GM06990 (cell line): ENCODE measurements around the gene PSMA7.

Experiments used
- DNase-seq: peaks from one replicate; pipeline ENCODE4 v3.0.0-alpha.2; 2011; ENCODE audit not compliant: insufficient read length; ENCODE audit errors: extremely low read depth
- H3K27me3 ChIP-seq: replicated peaks from 2 replicates; pipeline ENCODE4 v1.6.0; 2011; ENCODE audit warnings: low read length; ENCODE audit not compliant: control insufficient read depth, insufficient read depth
- H3K36me3 ChIP-seq: 2 replicates; pipeline ENCODE4 v1.5.1; 2011; ENCODE audit warnings: low read length; ENCODE audit not compliant: control insufficient read depth, insufficient read depth
- H3K4me3 ChIP-seq: replicated peaks from 2 replicates; pipeline ENCODE4 v1.5.1; 2011; ENCODE audit warnings: low read depth, mild to moderate bottlenecking, control low read depth, low read length
- TF ChIP-seq, protein P1 (sequence below): IDR thresholded peaks from 2 replicates; pipeline ENCODE4 v1.5.1; 2011; ENCODE audit warnings: low read length, control low read depth, mild to moderate bottlenecking, inconsistent platforms; ENCODE audit not compliant: insufficient read depth, poor library complexity, severe bottlenecking

PSMA7 gene

DNA sequence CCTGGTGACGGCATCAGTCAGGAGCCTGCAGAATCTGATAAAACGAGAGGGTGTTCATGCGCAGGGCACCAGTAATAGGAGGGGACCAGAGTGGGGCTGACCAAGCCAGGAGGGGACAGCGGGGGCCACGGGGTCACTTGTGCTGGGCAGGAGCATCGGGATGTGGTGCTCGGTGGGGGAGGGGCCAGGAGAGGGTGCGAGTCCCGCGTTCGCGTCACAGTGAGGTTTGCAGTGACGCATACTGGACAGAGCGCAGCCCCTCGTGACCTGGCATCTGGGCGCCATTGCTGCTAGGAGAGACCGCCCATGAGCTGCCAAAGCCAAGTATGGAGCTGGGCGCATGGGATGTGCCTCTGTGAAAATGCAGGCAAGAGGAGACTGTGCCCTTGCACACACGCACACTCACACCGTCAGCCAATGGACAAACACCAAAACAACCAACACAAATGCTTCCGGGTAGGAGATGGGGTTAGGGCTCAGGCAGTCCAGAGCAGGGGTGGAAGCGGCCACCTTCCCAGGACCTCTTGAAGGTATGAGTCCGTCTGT is 25.8 kb upstream of the PSMA7 start:
- no peaks in the 10 kb centered on the region for H3K27me3 ChIP-seq
- H3K4me3 ChIP-seq = no peak overlapping the region
- TF ChIP-seq, protein P1, sequence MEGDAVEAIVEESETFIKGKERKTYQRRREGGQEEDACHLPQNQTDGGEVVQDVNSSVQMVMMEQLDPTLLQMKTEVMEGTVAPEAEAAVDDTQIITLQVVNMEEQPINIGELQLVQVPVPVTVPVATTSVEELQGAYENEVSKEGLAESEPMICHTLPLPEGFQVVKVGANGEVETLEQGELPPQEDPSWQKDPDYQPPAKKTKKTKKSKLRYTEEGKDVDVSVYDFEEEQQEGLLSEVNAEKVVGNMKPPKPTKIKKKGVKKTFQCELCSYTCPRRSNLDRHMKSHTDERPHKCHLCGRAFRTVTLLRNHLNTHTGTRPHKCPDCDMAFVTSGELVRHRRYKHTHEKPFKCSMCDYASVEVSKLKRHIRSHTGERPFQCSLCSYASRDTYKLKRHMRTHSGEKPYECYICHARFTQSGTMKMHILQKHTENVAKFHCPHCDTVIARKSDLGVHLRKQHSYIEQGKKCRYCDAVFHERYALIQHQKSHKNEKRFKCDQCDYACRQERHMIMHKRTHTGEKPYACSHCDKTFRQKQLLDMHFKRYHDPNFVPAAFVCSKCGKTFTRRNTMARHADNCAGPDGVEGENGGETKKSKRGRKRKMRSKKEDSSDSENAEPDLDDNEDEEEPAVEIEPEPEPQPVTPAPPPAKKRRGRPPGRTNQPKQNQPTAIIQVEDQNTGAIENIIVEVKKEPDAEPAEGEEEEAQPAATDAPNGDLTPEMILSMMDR = no peak
- H3K36me3 ChIP-seq = peaks cover 21% of the 10 kb centered on the region
- no peak for DNase-seq

DNA sequence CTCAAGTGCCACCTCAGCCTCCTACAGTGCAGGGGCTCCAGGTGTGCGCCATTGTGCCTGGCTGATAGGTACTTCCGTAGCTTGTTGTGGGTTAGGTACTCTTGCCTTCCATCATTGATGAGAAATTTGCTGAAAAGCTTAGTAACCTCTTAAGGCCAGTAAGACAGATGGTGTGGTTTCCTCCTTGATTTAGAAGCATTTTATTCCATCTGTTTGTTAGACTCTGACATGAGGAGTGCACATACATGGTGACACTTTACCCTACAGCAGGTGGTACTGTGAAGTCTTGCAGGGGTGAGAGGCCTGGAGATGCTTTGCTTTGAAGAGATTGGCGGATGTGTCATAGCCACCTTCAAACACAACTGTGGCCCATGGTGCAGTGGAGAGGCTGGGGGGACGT is 24.9 kb upstream of the PSMA7 start:
- Histone ChIP-seq H3K36me3 (peaks cover 22% of the 10 kb centered on the region), H3K4me3 (no peak overlapping the region), H3K27me3 (no peaks in the 10 kb centered on the region)
- TF ChIP-seq, protein P1 = no peak
- no peak for DNase-seq

DNA sequence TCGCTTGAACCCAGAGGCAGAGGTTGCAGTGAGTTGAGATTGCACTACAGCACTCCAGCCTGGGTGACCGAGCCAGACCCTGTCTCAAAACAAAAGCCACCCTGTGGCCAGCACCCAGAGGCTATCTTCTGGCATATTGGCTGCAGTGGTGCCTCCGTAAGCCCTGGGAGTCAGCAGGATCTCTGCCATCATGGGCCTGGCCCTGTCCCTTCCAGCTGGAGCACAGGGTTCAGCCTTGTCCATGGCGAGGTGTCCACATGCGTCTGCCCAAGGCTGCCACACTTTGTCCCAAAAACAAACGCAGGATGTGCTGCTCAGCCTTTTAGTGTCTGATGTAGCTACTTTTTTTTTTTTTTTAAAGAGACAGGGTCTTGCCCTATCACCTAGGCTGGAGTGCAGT is 24.3 kb upstream of the PSMA7 start:
- Histone ChIP-seq H3K36me3 (peaks cover 25% of the 10 kb centered on the region), H3K27me3 (no peaks in the 10 kb centered on the region), H3K4me3 (no peak overlapping the region)
- TF ChIP-seq, protein P1 = no peak
- no peak for DNase-seq

DNA sequence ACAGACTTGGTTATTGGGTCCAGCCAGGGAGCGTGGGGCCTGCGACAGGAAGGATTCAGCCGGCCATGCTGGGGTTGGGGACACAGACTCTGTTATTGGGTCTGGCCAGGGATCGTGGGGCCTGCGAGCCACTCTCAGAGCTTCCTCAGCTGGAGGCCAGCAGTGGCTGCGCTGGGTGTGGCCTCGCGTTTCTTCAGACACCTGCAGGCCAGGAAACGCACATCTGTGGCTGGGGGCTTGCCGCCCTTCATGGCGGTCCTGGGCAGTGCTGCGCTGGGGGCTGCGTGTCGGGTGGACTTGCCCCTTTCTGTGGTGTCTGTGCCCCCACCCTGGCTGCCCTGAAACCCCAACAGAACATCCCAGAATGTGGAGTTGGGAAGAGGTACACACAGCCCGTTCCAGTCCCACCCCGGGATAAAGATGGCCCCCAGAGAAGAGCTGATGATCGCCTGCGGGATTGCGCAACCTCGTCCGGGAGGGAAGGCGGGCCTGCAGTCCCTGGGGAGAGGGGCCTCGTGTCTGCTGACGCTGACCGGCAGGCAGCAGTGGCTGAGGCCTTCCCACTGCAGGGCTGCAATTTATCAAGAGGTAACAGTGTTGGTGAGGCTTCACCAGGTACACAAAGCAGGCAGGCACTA is 22.7 kb upstream of the PSMA7 start:
- TF ChIP-seq, protein P1 = no peak
- Histone ChIP-seq H3K27me3 (no peaks in the 10 kb centered on the region), H3K36me3 (peaks cover 32% of the 10 kb centered on the region), H3K4me3 (no peak overlapping the region)
- DNase-seq = no peak

DNA sequence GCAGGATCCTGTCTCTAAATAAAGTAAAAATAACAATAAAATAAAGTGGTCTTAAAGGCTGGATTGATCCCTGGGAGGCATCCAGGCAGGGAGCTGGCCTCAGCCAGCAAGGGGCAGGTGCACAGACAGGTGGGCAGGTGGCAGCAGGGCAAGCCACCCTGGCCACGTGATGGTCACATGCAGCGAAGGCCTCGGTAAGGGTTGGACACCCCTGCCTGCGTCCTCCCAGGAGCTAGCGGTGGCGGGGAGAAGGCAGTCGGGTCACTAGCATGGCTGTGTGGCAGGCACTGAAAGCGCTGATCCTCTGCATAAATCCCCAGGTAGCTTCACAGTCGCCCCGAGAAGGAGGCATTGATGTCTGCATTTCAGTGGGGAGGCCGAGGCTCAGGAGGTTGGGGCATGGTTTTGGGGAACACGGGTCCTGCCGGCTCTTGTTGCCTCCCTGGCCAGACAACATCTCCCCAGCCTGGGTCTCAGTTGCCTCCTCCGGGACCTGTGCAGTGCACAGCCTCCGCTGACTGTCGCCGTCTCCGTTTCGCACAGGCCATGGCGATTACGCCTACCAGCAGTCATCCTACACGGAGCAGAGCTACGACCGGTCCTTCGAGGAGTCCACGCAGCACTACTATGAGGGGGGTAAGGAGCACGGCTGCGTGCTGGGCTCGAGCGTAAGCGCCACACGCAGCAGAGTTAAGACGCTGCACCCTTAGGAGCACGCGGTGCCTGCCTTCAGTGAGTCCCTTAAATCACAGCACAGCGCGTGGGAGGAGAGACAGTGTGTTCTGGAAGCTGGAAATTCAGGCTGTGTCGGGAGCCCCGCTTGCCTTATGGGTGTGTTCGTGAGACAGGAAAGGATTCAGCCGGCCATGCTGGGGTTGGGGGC is 21.9 kb upstream of the PSMA7 start:
- no peak for DNase-seq
- no peaks in the 10 kb centered on the region for H3K27me3 ChIP-seq
- H3K36me3 ChIP-seq = peaks cover 35% of the 10 kb centered on the region
- TF ChIP-seq, protein P1 = no peak
- H3K4me3 ChIP-seq = no peak overlapping the region
